ENCODE measurements around the gene LGALS7. TPM values are rescaled to one million over a fixed set of nuclear protein-coding genes. Genes with fewer than 3 reads are reported as not detected.
"Not testable (repeated sequence)": the region's sequence is repeated elsewhere in the genome, so short reads cannot be mapped to it uniquely, and the experiment has no call there.

LGALS7 gene
- not detected in 2 replicates for polyA plus RNA-seq (2011; rRNA removed)
- not detected in 2 replicates for polyA minus RNA-seq (2011; rRNA and poly(A)+ RNA removed)

DNA sequence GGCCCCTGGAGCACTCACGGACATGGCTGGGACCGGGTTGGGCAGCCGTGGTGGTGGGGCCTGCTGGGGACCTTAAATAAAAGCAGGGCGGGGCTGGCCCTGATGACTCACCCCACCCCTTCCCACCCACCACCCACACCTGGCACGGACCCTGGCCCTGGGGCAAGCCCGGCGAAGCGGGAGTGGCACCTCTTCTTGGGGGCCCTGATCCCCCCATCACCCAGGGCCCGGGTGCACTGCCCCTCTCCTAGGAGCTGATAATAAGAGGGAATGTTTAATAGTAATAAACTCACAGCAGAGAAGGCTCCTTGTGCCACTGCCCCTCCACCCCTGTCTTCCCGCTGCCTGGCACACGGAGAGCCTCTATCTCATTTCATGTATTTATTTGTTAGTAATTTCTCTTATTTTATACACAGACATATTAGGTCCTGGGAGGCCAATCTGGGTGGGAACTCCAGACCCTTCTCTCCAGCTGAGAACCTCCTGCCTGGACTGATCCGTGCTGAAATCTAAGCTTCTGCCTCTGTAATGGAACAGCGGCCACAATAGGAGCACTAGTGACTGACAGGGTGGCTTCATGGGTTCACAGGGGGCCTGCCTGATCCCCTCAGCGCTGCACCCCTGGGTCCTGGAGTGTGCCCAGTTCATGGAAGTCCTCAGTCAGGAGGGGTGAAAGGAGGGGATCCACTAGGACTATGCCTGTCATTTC is at the start of gene LGALS7:
TSS of gene LGALS7 (minus strand) at position 49 of the 709 bp plus-strand sequence. CDS start at position 24, 25 bp downstream.
- CTCF ChIA-PET: no interaction called here
- TF ChIP-seq, protein P1, sequence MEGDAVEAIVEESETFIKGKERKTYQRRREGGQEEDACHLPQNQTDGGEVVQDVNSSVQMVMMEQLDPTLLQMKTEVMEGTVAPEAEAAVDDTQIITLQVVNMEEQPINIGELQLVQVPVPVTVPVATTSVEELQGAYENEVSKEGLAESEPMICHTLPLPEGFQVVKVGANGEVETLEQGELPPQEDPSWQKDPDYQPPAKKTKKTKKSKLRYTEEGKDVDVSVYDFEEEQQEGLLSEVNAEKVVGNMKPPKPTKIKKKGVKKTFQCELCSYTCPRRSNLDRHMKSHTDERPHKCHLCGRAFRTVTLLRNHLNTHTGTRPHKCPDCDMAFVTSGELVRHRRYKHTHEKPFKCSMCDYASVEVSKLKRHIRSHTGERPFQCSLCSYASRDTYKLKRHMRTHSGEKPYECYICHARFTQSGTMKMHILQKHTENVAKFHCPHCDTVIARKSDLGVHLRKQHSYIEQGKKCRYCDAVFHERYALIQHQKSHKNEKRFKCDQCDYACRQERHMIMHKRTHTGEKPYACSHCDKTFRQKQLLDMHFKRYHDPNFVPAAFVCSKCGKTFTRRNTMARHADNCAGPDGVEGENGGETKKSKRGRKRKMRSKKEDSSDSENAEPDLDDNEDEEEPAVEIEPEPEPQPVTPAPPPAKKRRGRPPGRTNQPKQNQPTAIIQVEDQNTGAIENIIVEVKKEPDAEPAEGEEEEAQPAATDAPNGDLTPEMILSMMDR (IDR thresholded peaks at IDR 0.05; ENCODE audit: insufficient read depth, low read depth, low read length): no peak
- no peak for DNase-seq (ENCODE audit: low read depth)
- H3K27me3 ChIP-seq (ENCODE audit: control insufficient read depth, insufficient read depth, low read length): no peaks in the 10 kb centered on the region
- H3K36me3 ChIP-seq (ENCODE audit: control insufficient read depth, insufficient read depth, low read length): no peaks in the 10 kb centered on the region
- POLR2A ChIA-PET: no interaction called here
- no peak within 1 kb of the TSS for H3K4me3 ChIP-seq (ENCODE audit: low read depth, low read length)

- H3K4me3 ChIP-seq (ENCODE audit: low read depth, low read length); H3K27me3 ChIP-seq (ENCODE audit: control insufficient read depth, insufficient read depth, low read length); CTCF ChIA-PET; POLR2A ChIA-PET; DNase-seq (ENCODE audit: low read depth): not testable (repeated sequence)
- peaks cover 15% of the 10 kb centered on the region for H3K36me3 ChIP-seq (ENCODE audit: control insufficient read depth, insufficient read depth, low read length)
Measured at GRCh38 chr19:38821230-38821825, 48.0 kb upstream of the LGALS7 start.

GRCh38 chr19:38819231-38819920 is 46.1 kb upstream of the LGALS7 start:
- TF ChIP-seq, protein P1 (IDR thresholded peaks at IDR 0.05; ENCODE audit: insufficient read depth, low read depth, low read length): no peak
- POLR2A ChIA-PET: no interaction called here
- CTCF ChIA-PET: interaction anchor here (1.5 kb wide), 1 partner anchor 50 kb away, joined by 3 read pairs; no protein-coding TSS in a partner anchor

GRCh38 chr19:38817081-38817480 is 43.8 kb upstream of the LGALS7 start:
- TF ChIP-seq, protein P1 (IDR thresholded peaks at IDR 0.05; ENCODE audit: insufficient read depth, low read depth, low read length): no peak
- H3K4me3 ChIP-seq (ENCODE audit: low read depth, low read length): no peak overlapping the region
- ChIA-PET CTCF (interaction anchor here (0.7 to 0.8 kb wide), 2 partner anchors 61 to 183 kb away, joined by 3 read pairs; partner anchors contain the start of gene RINL), POLR2A (no interaction called here)
- no peak for DNase-seq (ENCODE audit: low read depth)
- H3K27me3 ChIP-seq (ENCODE audit: control insufficient read depth, insufficient read depth, low read length): no peaks in the 10 kb centered on the region
- H3K36me3 ChIP-seq (ENCODE audit: control insufficient read depth, insufficient read depth, low read length): peaks cover 20% of the 10 kb centered on the region

More at GRCh38 chr19:38819231-38819920, 46.1 kb upstream of the LGALS7 start:
- Histone ChIP-seq H3K27me3 (ENCODE audit: control insufficient read depth, insufficient read depth, low read length) (no peaks in the 10 kb centered on the region), H3K36me3 (ENCODE audit: control insufficient read depth, insufficient read depth, low read length) (peaks cover 22% of the 10 kb centered on the region), H3K4me3 (ENCODE audit: low read depth, low read length) (no peak overlapping the region)
- DNase-seq (ENCODE audit: low read depth): no peak

DNA sequence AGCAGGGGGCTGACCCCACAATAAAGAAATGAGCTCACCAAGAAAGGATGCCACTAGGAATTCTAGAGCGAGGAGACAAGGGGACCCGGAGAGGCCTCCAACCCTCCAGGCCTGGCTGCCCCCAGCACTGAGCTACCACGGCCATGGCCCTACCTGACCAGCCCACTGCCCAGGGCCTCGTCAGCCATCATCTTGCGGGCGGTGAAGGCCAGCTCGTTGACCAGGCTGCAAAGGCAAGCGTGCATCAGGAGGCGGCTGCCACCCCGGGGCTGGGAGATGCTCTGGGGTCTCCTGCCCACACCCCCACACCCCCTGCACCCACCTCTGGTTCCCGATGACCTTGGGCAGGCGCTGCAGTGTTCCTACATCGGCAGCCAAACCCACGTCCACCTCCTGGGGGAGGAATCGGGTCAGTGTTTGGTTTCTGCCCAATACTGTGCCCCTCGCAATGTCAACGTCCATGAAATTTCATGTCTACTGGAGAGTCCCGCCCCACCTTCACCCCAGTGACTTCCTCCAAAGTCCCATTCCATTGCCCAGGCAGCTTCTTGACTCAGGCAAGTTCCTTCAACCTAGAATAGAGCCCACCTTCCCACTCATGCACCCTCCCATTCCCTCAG is 42.9 kb upstream of the LGALS7 start:
- H3K36me3 ChIP-seq (ENCODE audit: control insufficient read depth, insufficient read depth, low read length): peaks cover 18% of the 10 kb centered on the region
- TF ChIP-seq, protein P1 (IDR thresholded peaks at IDR 0.05; ENCODE audit: insufficient read depth, low read depth, low read length): no peak
- H3K4me3 ChIP-seq (ENCODE audit: low read depth, low read length): no peak overlapping the region
- no peaks in the 10 kb centered on the region for H3K27me3 ChIP-seq (ENCODE audit: control insufficient read depth, insufficient read depth, low read length)
- no peak for DNase-seq (ENCODE audit: low read depth)
- ChIA-PET CTCF (interaction anchor here (0.7 kb wide), 1 partner anchor 61 kb away, joined by 3 read pairs; the partner anchor contains the start of gene RINL), POLR2A (no interaction called here)
